HL-60 (cell line): ENCODE measurements around the gene TANC1.

Experiments used
- GABPA ChIP-seq: IDR thresholded peaks from 2 replicates; pipeline ENCODE4 v1.6.1; 2012; ENCODE audit warnings: low read depth
- POLR2AphosphoS5 ChIP-seq: IDR thresholded peaks from 2 replicates; pipeline ENCODE4 v1.6.1; 2012; ENCODE audit warnings: low read depth
- SPI1 ChIP-seq: IDR thresholded peaks from 2 replicates; pipeline ENCODE4 v1.6.1; 2012; ENCODE audit warnings: low read depth, mild to moderate bottlenecking, borderline replicate concordance
- TF ChIP-seq, protein P1 (sequence below): IDR thresholded peaks from one replicate; pipeline ENCODE4 v1.5.1; 2011; ENCODE audit warnings: low read length, control low read depth, inconsistent platforms; ENCODE audit not compliant: insufficient read depth
- TF ChIP-seq, protein P2 (sequence below): IDR thresholded peaks from 2 replicates; pipeline ENCODE4 v1.6.1; 2012; ENCODE audit warnings: low read depth; ENCODE audit not compliant: insufficient replicate concordance

DNA sequence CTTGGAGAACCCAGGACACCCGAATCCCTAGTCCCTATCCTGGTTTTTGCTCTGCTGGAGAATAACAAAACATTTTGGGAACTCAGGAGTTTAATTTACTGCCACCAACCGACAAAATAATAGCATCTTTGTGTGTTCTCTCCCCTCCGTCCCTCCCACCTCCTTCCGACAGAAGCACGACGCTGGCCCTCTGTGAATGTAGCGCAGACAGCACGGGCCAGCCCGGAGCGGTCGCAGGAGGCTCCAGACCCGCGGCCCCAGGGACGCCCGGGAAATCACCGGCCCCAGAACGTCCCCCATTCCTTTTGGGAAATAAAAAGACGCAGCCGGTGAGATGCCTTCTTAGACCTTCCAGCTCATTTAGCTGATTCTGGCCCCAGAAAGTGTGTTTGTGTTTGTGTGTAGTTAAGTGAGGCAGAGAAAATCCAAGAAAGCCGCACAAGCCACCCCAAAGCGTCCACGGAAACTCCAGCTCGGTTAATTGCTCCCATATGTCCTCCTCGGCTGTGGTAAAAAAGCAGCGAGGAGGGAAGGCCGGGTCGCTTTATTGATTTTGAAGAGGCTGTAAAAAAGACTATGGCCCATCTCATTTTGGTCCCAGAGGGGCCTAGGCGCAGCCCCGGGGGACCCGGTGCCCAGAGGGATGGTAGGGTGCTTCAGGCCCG lies 577 bp upstream of the TANC1 start:
- TF ChIP-seq, protein P1, sequence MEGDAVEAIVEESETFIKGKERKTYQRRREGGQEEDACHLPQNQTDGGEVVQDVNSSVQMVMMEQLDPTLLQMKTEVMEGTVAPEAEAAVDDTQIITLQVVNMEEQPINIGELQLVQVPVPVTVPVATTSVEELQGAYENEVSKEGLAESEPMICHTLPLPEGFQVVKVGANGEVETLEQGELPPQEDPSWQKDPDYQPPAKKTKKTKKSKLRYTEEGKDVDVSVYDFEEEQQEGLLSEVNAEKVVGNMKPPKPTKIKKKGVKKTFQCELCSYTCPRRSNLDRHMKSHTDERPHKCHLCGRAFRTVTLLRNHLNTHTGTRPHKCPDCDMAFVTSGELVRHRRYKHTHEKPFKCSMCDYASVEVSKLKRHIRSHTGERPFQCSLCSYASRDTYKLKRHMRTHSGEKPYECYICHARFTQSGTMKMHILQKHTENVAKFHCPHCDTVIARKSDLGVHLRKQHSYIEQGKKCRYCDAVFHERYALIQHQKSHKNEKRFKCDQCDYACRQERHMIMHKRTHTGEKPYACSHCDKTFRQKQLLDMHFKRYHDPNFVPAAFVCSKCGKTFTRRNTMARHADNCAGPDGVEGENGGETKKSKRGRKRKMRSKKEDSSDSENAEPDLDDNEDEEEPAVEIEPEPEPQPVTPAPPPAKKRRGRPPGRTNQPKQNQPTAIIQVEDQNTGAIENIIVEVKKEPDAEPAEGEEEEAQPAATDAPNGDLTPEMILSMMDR = no peak
- TF ChIP-seq, protein P2, sequence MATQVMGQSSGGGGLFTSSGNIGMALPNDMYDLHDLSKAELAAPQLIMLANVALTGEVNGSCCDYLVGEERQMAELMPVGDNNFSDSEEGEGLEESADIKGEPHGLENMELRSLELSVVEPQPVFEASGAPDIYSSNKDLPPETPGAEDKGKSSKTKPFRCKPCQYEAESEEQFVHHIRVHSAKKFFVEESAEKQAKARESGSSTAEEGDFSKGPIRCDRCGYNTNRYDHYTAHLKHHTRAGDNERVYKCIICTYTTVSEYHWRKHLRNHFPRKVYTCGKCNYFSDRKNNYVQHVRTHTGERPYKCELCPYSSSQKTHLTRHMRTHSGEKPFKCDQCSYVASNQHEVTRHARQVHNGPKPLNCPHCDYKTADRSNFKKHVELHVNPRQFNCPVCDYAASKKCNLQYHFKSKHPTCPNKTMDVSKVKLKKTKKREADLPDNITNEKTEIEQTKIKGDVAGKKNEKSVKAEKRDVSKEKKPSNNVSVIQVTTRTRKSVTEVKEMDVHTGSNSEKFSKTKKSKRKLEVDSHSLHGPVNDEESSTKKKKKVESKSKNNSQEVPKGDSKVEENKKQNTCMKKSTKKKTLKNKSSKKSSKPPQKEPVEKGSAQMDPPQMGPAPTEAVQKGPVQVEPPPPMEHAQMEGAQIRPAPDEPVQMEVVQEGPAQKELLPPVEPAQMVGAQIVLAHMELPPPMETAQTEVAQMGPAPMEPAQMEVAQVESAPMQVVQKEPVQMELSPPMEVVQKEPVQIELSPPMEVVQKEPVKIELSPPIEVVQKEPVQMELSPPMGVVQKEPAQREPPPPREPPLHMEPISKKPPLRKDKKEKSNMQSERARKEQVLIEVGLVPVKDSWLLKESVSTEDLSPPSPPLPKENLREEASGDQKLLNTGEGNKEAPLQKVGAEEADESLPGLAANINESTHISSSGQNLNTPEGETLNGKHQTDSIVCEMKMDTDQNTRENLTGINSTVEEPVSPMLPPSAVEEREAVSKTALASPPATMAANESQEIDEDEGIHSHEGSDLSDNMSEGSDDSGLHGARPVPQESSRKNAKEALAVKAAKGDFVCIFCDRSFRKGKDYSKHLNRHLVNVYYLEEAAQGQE = no peak
- TF ChIP-seq GABPA (no peak), POLR2AphosphoS5 (no peak), SPI1 (no peak)
